ENCODE measurements around the gene MAPKBP1. TPM values are rescaled to one million over a fixed set of nuclear protein-coding genes. Genes with fewer than 3 reads are reported as not detected.
A peak's percentile ranks its signal among the peaks of the same experiment; 100 is the strongest.

MAPKBP1 gene
- total and polyA plus RNA-seq, 9 of the 15 experiments (the other 6 are each of a cell fraction or from before 2014, with no cell fraction given), result 0.15 to 9.5 (median 4.5) TPM

DNA sequence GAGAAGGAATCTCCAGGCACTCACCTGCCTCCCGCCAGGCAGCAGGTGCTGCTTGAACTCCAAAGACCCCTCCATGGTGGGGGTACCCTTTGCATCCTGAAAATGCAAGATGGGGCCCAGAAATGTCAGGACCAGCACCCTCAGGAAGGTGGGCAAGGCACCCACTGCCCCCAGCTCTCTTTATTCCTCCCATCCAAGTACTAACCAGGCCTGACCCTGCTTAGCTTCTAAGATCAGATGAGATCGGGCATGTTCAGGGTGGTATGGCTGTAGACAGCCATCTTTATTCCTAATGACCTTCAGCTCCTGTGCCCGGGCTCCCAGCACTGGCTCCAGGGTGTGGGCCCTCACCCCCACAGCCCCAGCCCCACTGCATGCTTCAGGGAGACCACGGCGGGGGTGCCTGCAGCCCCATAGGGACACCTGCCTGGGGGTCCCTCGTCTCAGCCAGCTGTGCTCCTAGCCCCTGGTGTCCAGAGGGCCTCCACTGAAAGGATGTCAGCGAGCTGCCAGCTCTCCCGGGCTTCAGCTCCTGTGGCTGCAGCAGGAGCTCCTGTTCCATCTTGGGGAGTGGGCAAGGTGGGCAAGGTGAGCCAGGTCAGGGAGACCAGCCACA lies 77.6 kb downstream of the MAPKBP1 start (continued):
- TF ChIP-seq, protein P1, sequence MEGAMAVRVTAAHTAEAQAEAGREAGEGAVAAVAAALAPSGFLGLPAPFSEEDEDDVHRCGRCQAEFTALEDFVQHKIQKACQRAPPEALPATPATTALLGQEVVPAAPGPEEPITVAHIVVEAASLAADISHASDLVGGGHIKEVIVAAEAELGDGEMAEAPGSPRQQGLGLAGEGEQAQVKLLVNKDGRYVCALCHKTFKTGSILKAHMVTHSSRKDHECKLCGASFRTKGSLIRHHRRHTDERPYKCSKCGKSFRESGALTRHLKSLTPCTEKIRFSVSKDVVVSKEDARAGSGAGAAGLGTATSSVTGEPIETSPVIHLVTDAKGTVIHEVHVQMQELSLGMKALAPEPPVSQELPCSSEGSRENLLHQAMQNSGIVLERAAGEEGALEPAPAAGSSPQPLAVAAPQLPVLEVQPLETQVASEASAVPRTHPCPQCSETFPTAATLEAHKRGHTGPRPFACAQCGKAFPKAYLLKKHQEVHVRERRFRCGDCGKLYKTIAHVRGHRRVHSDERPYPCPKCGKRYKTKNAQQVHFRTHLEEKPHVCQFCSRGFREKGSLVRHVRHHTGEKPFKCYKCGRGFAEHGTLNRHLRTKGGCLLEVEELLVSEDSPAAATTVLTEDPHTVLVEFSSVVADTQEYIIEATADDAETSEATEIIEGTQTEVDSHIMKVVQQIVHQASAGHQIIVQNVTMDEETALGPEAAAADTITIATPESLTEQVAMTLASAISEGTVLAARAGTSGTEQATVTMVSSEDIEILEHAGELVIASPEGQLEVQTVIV (CRISPR knock-in tag; IDR thresholded peaks at IDR 0.05; ENCODE audit: borderline replicate concordance), result no peak
- TF ChIP-seq VEZF1 (CRISPR knock-in tag; IDR thresholded peaks at IDR 0.05), result no peak

- BruUV-seq (replicated peaks), result no TSS peak
- Histone ChIP-seq H3K9me1 (ENCODE audit: control insufficient read depth, insufficient read depth, low read length) (no peaks in the 10 kb centered on the region), H4K20me1 (replicated peaks; ENCODE audit: control insufficient read depth, insufficient read depth, low read length) (peaks cover 12% of the 10 kb centered on the region), H3K79me2 (ENCODE audit: control insufficient read depth, insufficient read depth, low read length) (no peaks in the 10 kb centered on the region), H3K4me1 (replicated peaks in 1 of 2; ENCODE audit: control insufficient read depth in 2 of 2, insufficient read depth in 2 of 2, low read length in 2 of 2) (peaks cover 0 to 45% of the 10 kb centered on the region in 2 experiments; a peak in 1 of 5 replicates), H2AFZ (ENCODE audit: low read depth, low read length) (no peak overlapping the region), H3K9ac (ENCODE audit: insufficient read depth in 1 of 2, low read depth in 2 of 2, low read length in 2 of 2) (peak overlapping the region in 1 of 2 experiments; percentile 45; a peak in 2 of 4 replicates), H3K9me3 (replicated peaks; ENCODE audit: control insufficient read depth, insufficient read depth, low read depth, low read length) (no peaks in the 10 kb centered on the region), H3K4me2 (ENCODE audit: insufficient read depth, low read length) (no peak overlapping the region), H3K4me3 (no peak overlapping the region), H3K36me3 (ENCODE audit: control insufficient read depth, insufficient read depth, low read length) (peaks cover 3% of the 10 kb centered on the region; the same call in 1 of the 3 replicates), H3K27me3 (ENCODE audit: control insufficient read depth in 2 of 2, insufficient read depth in 2 of 2, low read length in 2 of 2) (peaks cover 46 to 75% of the 10 kb centered on the region in 2 experiments; a peak in 4 of 5 replicates), H3K27ac (ENCODE audit: extremely low read depth, low read depth, low read length) (no peak overlapping the region)
- FAIRE-seq (no peak), ATAC-seq (peak; percentile 11; the same call in 1 of the 3 replicates), DNase-seq (ENCODE audit: extremely low read depth in 1 of 4, low spot score in 3 of 4) (no peak)
- in situ Hi-C loops (cut with MboI), result no loop called here
- WGBS (ENCODE audit: insufficient coverage, low coverage, missing lambda C conversion rate), result 6% methylated on average over 14 of the region's 17 CpGs
- ChIA-PET POLR2A (interaction anchor here (0.6 to 3.0 kb wide), 7 partner anchors 9 to 1337 kb away, joined by 3 to 10 read pairs (median 3); no protein-coding TSS in a partner anchor), CTCF (ENCODE audit: low intra/inter-chr PET ratio) (no interaction called here)
- intact Hi-C loops (cut with micrococcal nuclease), result no loop called here
- TF ChIP-seq BRF1 (IDR thresholded peaks at IDR 0.05; ENCODE audit: borderline replicate concordance, extremely low read depth, insufficient read length) (no peak), POLR2G (IDR thresholded peaks at IDR 0.05; ENCODE audit: low read depth, low read length) (peak; percentile 28; the same call in 1 of the 2 replicates)
Measured at GRCh38 chr15:41852736-41853590, 78.7 kb downstream of the MAPKBP1 start.

Data from K562 (cell line).